ENCODE results near the gene THAP7. TPM values are rescaled to one million over a fixed set of nuclear protein-coding genes. Genes with fewer than 3 reads are reported as not detected.

Gene THAP7
- total RNA-seq, 4 donors from 2014 or later: 19.8 to 54.7 (median 29.5) TPM

DNA sequence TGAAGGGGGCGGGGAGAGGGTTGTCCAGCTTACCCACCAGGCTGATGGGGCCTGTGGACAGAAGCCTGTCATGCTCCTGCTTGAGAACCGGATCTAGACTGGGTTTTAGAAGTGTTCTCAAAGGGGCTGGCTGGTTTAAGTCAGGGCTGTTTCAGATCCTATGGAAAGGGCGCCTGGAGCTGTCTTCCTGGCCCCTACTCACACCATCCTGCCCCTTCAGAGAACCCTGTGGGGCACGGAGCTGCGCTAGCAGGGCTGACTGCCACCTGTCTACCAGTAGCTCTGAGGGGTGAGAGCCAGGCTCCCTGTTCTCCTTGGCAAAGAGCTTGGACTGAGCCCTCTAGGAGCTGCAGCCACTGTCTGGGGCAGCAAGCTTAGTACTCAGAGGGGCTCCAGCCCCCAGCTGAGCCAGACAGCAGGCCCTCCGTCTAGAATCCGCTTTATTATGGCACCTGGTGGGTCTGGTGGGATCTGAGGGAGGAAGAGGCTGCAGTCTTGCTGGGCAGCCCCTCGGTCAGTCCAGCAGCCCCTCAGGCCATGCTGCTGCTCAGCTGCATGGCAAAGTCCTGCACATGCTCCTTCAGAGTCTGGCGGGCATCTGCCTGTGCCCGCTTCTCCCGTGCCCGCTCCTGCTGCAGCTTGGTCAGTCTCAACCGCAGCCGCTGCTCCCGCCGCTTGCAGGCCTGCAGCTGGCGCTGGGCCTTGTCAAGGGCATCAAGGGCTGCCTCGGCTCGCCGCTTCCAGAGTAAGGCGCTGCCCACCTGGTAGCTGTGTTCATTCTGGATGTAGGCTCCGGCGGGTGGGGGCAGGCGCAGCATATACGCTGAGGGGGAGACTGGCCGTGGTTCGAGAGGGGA lies 2.3 kb downstream of the THAP7 start:
- TF ChIP-seq, protein P1, sequence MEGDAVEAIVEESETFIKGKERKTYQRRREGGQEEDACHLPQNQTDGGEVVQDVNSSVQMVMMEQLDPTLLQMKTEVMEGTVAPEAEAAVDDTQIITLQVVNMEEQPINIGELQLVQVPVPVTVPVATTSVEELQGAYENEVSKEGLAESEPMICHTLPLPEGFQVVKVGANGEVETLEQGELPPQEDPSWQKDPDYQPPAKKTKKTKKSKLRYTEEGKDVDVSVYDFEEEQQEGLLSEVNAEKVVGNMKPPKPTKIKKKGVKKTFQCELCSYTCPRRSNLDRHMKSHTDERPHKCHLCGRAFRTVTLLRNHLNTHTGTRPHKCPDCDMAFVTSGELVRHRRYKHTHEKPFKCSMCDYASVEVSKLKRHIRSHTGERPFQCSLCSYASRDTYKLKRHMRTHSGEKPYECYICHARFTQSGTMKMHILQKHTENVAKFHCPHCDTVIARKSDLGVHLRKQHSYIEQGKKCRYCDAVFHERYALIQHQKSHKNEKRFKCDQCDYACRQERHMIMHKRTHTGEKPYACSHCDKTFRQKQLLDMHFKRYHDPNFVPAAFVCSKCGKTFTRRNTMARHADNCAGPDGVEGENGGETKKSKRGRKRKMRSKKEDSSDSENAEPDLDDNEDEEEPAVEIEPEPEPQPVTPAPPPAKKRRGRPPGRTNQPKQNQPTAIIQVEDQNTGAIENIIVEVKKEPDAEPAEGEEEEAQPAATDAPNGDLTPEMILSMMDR (IDR thresholded peaks at IDR 0.05): no peak
- Histone ChIP-seq H3K36me3 (peaks cover 0 to 38% (median 0%) of the 10 kb centered on the region in 3 donors), H3K4me1 (peaks cover 0 to 32% (median 23%) of the 10 kb centered on the region in 4 donors), H3K4me3 (no peak overlapping the region), H3K9me3 (no peaks in the 10 kb centered on the region), H3K27ac (no peak overlapping the region), H3K27me3 (no peaks in the 10 kb centered on the region)
- no peak for DNase-seq

DNA sequence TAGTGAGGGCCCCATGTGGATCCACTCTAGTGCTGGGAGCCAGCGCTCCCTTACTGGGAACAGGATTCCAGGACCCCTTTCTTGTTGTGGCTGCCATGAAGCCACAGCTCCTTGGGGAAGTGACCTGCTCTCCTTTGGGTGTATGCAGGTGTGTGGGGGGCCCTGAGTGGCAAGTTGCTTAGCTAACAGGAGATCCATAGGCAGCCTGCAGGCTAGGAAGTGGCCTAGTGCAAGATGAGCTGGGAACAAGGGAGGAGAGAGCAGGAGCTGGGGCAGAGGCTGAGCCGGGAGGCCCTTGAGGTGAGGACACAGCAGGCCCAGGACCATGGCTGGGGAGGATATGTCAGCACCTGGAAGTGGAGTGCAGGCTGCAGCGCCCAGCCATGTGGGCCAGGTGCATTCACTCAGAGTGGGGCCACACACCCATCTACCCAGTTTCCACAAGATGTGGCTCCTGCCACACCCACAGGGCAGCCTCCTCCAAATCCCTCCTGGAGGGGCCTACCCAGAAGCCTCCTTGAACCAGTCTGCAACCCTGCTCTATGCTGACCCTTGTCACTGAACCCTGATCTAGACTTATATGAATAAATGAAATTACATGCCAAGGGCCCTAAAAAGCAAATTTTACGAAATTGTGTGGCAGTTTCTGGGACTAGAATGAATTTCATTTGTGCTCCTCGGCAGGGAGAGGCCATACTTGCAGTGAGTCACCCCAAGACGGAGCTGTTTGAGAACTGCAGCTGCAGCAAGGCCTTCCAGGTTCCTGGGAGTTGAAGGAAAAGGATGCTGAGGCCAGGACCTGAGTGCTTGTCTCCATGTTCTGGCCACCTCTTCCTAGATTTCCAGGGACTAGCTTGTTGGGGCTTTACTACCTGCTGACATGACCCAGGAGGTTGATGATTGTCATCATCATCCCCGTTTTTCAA lies 3.2 kb downstream of the THAP7 start:
- H3K27me3 ChIP-seq: no peaks in the 10 kb centered on the region
- H3K27ac ChIP-seq: no peak overlapping the region
- peaks cover 0 to 28% (median 23%) of the 10 kb centered on the region in 4 donors for H3K4me1 ChIP-seq
- TF ChIP-seq, protein P1 (IDR thresholded peaks at IDR 0.05): no peak
- TF ChIP-seq POLR2A (IDR thresholded peaks at IDR 0.05): no peak
- DNase-seq: no peak
- H3K36me3 ChIP-seq: peaks cover 0 to 47% (median 0%) of the 10 kb centered on the region in 3 donors
- no peaks in the 10 kb centered on the region for H3K9me3 ChIP-seq
- H3K4me3 ChIP-seq: no peak overlapping the region

DNA sequence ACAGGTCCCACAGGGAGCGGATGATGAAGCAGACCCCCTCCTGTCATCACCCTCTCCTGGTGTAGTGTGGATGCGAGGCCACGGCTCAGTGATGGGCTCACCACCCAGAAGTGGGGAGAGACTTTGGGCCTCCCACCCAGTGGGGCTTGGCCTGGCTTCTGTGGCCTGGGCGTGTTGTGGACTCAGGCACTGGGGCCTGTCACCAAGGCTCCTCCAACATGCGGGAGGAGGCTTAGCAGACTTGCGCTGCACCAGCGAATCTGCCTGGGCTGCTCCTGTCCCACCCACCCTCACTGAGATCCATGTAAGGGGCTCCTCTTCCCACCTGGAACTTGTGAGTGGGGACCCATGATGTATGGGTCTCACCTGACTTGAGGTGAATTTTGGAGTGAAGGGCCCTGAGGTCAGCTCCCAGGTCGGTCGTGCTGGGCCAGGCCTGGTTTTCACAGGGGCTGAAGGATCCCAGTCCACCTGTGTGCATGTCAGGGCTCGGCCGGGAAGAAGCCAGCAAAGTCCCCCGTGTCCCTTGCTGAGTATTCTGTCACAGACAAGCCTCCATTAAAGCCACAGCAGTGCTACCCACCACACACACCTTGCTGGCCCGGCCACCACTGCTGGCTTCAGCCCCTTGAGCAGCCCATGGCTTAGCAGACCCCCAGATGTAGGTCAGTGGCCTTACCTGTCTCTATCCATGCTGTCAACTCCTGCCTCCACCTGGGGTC lies 4.2 kb downstream of the THAP7 start:
- Histone ChIP-seq H3K27me3 (no peaks in the 10 kb centered on the region), H3K9me3 (no peaks in the 10 kb centered on the region), H3K4me3 (no peak overlapping the region), H3K27ac (no peak overlapping the region), H3K36me3 (peaks cover 0 to 57% (median 0%) of the 10 kb centered on the region in 3 donors), H3K4me1 (peaks cover 0 to 18% (median 14%) of the 10 kb centered on the region in 4 donors)
- TF ChIP-seq, protein P1 (IDR thresholded peaks at IDR 0.05): no peak
- no peak for TF ChIP-seq POLR2A (IDR thresholded peaks at IDR 0.05)
- no peak for DNase-seq

DNA sequence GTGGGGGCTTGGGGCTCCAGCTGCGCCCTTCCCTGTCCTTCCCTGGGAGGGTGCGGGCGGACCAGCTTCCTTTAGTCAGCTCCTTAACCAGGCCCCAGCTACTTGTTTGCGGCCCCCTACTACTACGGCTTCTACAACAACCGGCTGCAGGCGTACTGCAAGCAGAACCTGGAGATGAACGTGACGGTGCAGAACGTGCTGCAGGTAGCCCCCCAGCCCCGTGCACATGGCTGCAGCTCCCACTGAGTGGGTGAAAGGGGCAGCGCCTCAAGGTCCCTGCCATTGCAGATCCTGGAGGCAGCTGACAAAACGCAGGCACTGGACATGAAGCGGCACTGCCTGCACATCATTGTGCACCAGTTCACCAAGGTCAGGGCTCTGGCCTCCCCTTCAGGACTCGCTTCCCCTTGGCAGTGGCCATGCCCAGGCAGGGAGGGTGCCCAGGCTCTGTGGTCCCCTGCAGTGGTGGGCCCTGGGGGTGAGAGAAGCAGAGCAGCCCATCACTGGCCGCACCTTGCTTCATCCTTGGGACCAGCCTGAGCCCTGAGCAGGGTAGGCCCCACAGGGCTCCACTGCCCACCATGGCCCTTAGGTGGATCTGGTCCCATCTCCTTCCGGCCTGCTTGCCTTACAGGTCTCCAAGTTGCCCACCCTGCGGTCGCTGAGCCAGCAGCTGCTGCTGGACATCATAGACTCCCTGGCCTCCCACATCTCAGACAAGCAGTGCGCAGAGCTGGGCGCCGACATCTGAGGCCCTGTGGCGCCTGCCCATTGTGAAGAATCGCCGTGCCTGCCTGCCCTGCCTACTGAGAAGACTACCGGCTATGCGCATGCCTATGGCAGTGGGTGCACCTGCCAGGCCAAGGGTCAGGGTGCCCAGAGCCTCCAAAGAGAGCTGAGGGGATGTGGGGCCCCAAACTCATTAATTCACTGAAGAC lies 5.1 kb downstream of the THAP7 start:
- peaks cover 0 to 18% (median 13%) of the 10 kb centered on the region in 4 donors for H3K4me1 ChIP-seq
- DNase-seq: no peak
- H3K27ac ChIP-seq: no peak overlapping the region
- H3K36me3 ChIP-seq: peaks cover 0 to 65% (median 0%) of the 10 kb centered on the region in 3 donors
- no peaks in the 10 kb centered on the region for H3K9me3 ChIP-seq
- no peaks in the 10 kb centered on the region for H3K27me3 ChIP-seq
- TF ChIP-seq, protein P1 (IDR thresholded peaks at IDR 0.05): no peak
- TF ChIP-seq POLR2A (IDR thresholded peaks at IDR 0.05): no peak
- H3K4me3 ChIP-seq: no peak overlapping the region
